Adipose tissue (tissue), 3 donors: ENCODE measurements around the gene ADCY5. TPM values are rescaled to one million over a fixed set of nuclear protein-coding genes. Genes with fewer than 3 reads are reported as not detected.
"Not testable (repeated sequence)": the region's sequence is repeated elsewhere in the genome, so short reads cannot be mapped to it uniquely, and the experiment has no call there.

ENCODE experiments used
- H3K27ac ChIP-seq: one replicate; pipeline ENCODE4 v1.5.1; 2013; ENCODE audit warnings: low read depth, low read length
- WGBS, 3 donors: extraction: QIAGEN DNeasy Blood & Tissue Kit; methylation state at CpG; one replicate each; pipeline ENCODE4 v1.1.7; 2013; 5-methylcytosine and 5-hydroxymethylcytosine counted together
- polyA plus RNA-seq, 3 donors: library from polyadenylated mRNA; stranded (reverse); fragments of 200-250 nt; gene quantifications; one replicate each; pipeline ENCODE4 v1.2.3, GENCODE V29; 2013
- donor health status: healthy with polysubstance abuse.
- donor health status: Bipolar disorder and iron deficiency.
- donor health status: healthy.

Gene ADCY5
- polyA plus RNA-seq, 3 donors, result 6.0 to 76.1 (median 8.0) TPM

DNA sequence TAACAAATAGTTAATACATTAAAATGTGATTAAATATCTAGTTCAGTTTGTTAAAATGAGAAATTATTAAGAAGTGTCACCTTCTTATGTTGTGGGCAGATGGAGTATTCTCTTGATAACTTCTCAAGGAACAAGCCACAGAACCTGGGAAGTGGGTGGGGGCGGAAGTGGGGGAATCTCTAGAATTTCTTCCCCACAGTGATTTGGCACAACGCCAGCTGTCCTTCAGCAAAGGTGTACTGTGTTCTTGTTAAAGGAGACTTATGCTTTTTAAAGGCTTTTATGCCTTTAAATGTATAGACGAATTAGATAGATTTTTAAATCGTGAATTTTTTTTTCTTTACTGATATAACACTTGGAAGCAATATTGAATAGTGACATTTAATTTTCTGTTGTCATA, 204.8 kb downstream of the ADCY5 start:
- H3K27ac ChIP-seq, result no peak overlapping the region
- 51 to 81% (median 78%) methylated on average over 4 of the region's 4 CpGs for WGBS, 3 donors

DNA sequence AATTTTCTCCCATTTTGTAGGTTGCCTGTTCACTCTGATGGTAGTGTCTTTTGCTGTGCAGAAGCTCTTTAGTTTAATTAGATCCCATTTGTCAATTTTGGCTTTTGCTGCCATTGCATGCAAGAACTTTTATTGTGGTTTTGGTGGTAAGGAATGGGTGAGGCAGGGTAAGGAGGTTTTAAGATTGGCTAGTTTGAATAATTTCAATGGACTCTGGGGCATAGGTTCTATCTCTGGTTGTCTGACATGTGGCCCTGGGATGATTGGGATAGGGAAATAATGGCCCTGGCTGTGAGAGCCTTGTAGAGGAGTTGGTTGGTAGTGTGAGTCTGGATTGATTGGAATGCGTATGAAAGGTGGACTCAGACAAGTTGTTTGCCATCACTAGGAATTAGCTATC, 209.1 kb downstream of the ADCY5 start:
- no peak overlapping the region for H3K27ac ChIP-seq
- 95 to 100% (median 100%) methylated on average over 1 of the region's 1 CpG for WGBS, 3 donors

DNA sequence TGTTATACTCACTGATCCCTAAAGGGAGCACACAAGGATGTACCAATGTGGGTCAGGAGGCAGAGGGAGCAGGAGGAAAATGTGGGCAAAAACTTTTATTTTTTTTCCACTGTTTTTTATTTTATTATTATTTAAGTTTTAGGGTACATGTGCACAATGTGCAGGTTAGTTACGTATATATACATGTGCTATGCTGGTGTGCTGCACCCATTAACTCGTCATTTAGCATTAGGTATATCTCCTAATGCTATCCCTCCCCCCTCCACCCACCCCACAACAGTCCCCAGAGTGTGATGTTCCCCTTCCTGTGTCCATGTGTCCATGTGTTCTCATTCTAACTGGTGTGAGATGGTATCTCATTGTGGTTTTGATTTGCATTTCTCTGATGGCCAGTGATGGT, 209.7 kb downstream of the ADCY5 start:
- WGBS, 3 donors, result 97 to 100% (median 98%) methylated on average over 2 of the region's 2 CpGs
- H3K27ac ChIP-seq, result not testable (repeated sequence)

DNA sequence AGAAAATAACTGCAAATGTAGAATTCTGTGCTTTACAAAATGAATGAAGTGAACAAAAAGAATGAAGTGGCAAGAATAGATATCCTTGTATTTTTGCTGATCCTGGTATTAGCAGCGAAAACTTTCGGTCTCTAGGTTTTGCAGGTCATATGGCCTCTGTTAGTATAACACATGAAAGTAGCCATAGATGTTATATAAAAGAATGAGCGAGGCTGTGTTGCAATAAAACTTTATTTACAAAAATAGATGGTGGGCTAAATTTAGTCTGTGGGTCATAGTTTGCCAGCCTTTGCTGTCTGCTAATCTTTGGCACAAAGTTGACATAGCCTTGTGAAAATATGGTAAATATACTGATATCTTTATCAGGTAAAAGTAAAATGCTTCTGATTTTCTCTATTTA, 212.0 kb downstream of the ADCY5 start:
- WGBS, 3 donors, result 93 to 99% (median 98%) methylated on average over 3 of the region's 3 CpGs
- H3K27ac ChIP-seq, result no peak overlapping the region

Other genes with a start within 250 kb of the ADCY5 start
- 1 to 10 TPM; 5.5 to 8.7 (median 6.1) TPM for gene SEC22A, start 247.1 kb downstream of the ADCY5 start, polyA plus RNA-seq
- gene HACD2, start 136.0 kb upstream of the ADCY5 start, polyA plus RNA-seq, result 10 to 100 TPM; 11.7 to 44.8 (median 12.8) TPM